NCI-H524 treated with DMSO at 0.1 percent for 48 hours (cell line): ENCODE results near the gene PPM1J.
"Not testable (repeated sequence)": the region's sequence is repeated elsewhere in the genome, so short reads cannot be mapped to it uniquely, and the experiment has no call there.

Experiments used
- DNase-seq: peaks from one replicate; lab custom pipeline; 2025; lab: John Stamatoyannopoulos, UW

Gene PPM1J

DNA sequence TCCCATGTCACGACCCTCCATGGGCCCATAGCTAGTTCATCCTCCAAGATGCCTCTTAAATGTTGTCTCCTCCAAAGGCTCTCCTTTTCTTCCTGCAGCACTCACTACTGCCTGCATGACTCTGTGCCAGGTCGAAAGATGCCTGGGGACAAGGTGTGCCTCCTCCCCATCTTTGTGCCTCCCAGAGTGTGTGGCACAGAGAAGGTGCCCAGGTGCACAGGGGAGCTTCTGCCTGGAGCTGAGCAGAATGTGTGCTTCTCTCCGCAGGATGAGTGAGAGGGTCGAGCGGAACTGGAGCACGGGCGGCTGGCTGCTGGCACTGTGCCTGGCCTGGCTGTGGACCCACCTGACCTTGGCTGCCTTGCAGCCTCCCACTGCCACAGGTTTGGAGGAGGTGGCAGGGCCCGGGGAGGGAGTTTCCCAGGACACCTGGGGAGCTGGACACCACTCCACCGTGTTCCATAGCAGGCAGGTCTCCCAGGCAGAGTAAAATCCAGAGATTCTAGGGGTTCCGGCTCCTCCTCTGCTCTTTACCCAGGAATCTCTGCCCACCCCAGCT lies 6.9 kb upstream of the PPM1J start:
- DNase-seq: no peak

DNA sequence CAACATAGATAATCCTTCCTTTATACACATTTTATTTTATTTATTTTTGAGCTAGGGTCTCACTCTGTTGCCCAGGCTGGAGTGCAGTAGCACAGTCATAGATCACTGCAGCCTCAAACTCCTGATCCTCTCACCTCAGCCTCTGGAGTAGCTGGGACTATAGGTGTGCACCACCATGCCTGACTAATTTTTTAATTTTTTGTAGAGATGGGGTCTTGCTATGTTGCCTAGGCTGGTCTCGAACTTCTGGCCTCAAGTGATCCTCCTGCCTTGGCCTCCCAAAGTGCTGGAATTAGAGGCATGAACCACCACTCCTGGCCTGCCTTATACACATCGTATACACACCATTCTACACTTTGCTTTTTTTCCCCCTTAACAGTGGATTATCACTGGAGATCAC lies 6.2 kb upstream of the PPM1J start:
- not testable (repeated sequence) for DNase-seq

- no peak for DNase-seq
These were observed 5.7 kb upstream of the PPM1J start for GRCh38 chr1:112720800-112721199.

GRCh38 chr1:112719706-112720105 lies 4.6 kb upstream of the PPM1J start:
- DNase-seq: no peak

GRCh38 chr1:112718691-112719418 lies 3.7 kb upstream of the PPM1J start:
- no peak for DNase-seq

DNA sequence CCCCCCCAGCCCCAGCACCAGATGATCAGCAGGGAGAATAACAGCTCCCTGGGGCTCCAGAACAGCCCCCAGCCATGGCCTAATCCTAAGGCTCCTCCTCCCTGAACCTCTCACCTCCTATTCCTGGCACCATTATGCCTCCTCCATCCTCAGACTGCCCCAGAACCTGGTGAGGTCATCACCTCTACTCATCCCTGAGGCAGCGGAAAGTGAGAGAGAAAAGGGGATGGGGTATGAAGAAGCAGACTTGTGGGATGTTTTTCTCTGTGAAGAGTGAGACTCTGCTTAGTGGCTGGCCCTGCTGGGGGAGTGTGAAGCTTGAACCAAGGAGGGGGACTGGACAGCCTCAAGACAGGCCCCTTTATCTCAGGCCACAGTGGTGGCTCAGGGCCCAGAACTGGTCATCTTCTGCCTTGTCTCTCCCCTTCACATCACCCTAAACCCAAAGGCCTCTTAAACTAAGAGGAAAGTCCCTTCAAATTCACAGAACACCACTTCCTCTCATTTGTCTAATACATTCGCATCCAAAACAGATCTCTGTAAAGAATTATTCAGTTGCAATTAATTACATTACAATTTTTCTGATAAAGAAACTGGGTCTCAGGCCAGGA lies 2.2 kb upstream of the PPM1J start:
- no peak for DNase-seq

GRCh38 chr1:112716133-112716720 lies 1.1 kb upstream of the PPM1J start:
- DNase-seq: peak; percentile 61

- no peak for DNase-seq
These were observed 544 bp downstream of the PPM1J start for GRCh38 chr1:112714313-112715263.

DNA sequence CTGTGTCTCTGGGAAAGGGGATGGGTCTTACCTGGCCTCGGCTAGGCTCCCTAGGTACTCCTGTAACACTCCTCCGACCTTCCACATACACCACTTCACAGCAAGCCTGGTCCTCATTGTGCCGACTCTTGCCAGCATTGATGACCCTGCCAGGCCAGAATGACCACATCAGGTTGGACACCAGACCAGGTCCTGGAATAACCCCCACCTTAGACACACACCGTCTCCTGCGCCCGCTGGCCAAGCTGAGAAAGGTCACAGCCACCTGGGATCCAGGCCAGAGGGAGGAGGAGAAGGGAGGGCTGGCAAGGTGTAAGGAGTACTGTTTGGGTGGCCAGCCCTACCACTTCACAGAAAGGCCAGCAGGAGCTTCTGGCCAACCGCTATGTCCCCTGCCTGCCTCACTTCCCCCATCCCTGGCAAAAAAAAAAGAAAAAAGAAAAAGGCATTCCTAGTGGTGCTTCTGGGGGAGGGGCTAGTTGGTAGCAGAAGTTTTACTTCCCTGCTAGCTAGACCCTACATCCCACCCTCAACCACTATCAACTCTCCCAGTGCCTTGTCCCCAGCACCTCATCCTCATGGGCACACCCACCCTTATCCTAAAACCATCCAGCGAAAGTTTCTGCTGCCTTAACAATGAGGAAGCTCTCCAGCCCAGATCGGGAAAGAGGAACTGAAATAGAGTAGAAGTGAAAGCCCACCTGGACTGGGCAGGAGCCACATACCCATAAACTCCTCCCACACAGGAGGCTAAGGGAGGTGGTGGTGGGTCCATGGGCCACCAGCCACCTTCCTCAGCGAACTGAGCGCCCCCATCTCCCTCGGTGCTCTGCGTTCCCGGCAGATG lies 1.4 kb downstream of the PPM1J start:
- DNase-seq: no peak

DNA sequence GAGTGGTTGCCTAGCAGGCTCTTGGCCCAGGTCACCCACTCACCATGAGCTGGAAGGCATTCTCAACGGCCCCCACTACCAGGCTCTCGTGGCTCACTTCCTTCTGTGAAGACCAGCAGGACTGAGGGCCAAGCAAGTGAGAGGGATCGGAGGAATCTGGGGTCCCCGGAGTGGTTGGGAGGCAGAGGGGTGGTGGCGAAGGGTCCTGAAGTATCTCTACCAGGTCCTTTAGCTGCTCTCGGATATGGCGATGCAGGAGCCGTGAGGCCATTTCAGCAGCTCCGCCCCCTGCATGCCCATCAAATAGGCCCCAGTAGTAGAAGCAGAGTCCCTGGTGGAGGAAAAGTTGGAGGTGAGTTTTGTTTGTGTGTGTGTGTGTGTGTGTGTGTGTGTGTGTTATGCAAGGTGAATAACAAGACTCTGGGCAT lies 2.4 kb downstream of the PPM1J start:
- no peak for DNase-seq

- no peak for DNase-seq
These were observed 2.9 kb downstream of the PPM1J start for GRCh38 chr1:112712191-112712590.

DNA sequence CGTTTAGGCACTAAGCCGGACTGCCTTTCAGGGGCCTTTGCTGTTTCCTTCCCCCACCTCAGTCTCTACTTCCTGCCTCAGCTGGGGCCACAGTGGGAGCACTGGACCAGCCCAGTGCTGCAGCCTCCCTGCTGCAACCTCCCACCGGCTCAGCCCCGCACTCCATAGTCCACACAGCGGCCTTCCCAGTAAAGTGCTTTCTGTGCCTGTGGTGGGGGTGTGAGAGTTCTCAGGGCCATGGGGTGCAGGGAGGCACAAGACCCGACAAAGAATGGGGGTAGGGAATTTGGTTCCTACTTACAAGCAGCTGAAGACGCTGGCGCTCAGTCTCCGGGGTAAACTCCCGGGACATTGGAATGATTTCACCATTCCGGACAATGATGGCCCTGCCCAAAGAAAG lies 3.5 kb downstream of the PPM1J start:
- no peak for DNase-seq

DNA sequence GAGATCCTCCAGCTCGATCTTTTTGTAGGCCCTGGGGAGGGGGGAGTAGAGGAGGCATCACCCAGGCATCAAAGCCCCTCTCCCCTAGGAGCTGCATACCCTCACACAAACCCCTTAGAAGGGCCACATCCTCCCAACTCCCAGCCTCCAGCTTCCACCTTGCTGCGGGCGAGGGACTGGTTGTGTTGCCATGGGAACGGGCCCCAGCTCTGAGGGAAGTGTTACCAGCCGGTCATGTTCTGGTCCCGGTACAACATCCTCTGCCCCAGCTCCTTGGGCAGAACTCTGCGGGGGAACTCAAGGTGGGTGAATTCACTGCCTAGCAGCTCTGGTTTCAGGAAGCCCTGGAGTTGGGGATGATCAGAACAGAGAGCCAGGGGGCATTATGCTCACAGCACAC lies 4.1 kb downstream of the PPM1J start:
- DNase-seq: no peak

DNA sequence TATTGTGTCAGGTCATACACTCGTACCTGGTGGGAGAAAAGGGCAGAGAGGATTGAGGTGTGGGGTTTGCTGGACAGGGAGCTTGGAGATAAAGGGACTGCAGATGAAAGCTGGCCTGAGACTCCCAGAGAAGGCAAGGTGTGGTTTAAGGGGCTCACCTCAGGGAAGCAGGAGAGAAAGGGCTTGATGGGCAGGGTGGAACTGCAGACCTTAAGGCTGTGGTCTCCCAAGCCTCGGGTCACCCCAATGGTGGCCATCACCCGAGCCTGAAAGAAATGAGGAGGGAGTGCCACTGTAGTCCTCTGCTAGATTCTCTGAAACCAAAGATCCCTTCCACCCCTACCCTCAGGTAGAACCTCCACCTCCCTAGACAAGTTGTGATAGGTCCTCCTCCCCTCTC lies 4.5 kb downstream of the PPM1J start:
- DNase-seq: no peak

- no peak for DNase-seq
These were observed 5.0 kb downstream of the PPM1J start for GRCh38 chr1:112710159-112710558.

GRCh38 chr1:112708489-112708888 lies 6.6 kb downstream of the PPM1J start:
- DNase-seq: no peak

GRCh38 chr1:112708002-112708448 lies 7.1 kb downstream of the PPM1J start:
- DNase-seq: no peak

- DNase-seq: no peak
These were observed 7.7 kb downstream of the PPM1J start for GRCh38 chr1:112707221-112708001.

DNA sequence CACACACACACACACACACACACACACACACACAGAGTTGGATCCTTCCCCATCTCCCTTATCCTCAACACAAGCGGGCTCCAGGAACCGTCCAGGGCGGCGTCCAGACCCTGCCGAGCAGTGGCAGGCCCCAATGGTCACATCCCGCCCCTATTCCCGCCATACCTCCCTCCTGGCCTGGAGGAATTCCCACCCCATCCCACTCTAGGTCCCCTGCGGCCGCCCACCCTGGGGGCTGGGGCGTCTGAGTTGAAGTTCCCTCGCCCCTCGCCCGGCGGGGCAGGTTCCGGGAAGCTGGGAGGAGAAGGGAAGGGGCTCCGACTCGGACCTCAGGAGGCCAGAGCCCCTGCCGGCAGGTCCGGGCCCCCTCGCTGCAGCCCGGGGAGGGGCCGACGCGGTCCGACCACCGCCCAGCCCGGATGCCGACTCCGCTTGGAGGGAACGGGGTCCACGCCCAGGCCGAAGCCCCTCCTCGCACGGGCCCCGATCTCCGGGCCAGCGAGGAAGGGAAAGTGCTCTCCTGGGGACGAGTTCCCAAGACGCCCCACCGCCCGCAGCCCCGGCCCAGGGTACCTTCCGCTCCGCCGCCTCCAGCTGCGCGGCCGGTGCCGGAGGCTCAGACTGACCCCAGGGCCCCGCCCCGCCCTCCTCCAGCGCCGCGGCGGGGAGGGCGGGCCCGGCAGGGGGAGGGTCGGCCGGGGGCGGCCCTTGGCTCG lies 8.5 kb downstream of the PPM1J start, which contains the start of gene RHOC:
TSS of gene RHOC (minus strand) at position 623 of the 716 bp plus-strand sequence. CDS start 3,328 bp downstream, outside the sequence.
- no peak for DNase-seq
